PC-3 (cell line): ENCODE results near the gene NPTX1. TPM values are rescaled to one million over a fixed set of nuclear protein-coding genes. Genes with fewer than 3 reads are reported as not detected.

Source experiments
- ATAC-seq: fragments of 200-7000 bp; cut with Tn5 transposase; 2 replicates; pipeline ENCODE4 v1.9.1; 2020; ENCODE audit warnings: mild to moderate bottlenecking, moderate library complexity
- BruUV-seq: library from RNA; stranded (reverse); fragments of 400-500 nt; replicated peaks from 2 replicates; lab custom pipeline; 2021; lab: Mats Ljungman, UMichigan
- CTCF ChIA-PET: fragments of 300-600 bp; sonication (Branson Sonifier 250); formaldehyde crosslinking; loops from one replicate; lab custom pipeline; 2022; ENCODE audit warnings: antibody characterized with exemption; lab: Charles Lee
- POLR2A ChIA-PET: fragments of 300-600 bp; sonication (Branson Sonifier 250); formaldehyde crosslinking; loops from one replicate; lab custom pipeline; 2022; ENCODE audit warnings: antibody characterized with exemption; ENCODE audit not compliant: unreplicated experiment; lab: Charles Lee
- DNase-seq: peaks from one replicate; pipeline ENCODE4 v3.0.0-alpha.2; 2015
- H2AFZ ChIP-seq: fragments of 300-600 bp; sonication (generic); 2 replicates; pipeline ENCODE4 v1.6.0; 2016; ENCODE audit warnings: antibody characterized with exemption, low read length
- H3F3A ChIP-seq: fragments of 300-600 bp; sonication (generic); one replicate; pipeline ENCODE4 v1.6.0; 2017; ENCODE audit warnings: antibody characterized with exemption, low read length, control low read depth, mild to moderate bottlenecking; ENCODE audit not compliant: unreplicated experiment
- H3K27ac ChIP-seq: fragments of 300-600 bp; sonication (generic); 2 replicates; pipeline ENCODE4 v1.5.1; 2016; ENCODE audit warnings: mild to moderate bottlenecking, low read length
- H3K27me3 ChIP-seq: fragments of 300-600 bp; sonication (generic); 2 replicates; pipeline ENCODE4 v1.6.1; 2016; ENCODE audit warnings: low read length, mixed read lengths
- H3K36me3 ChIP-seq: fragments of 300-600 bp; sonication (generic); 2 replicates; pipeline ENCODE4 v1.6.1; 2016; ENCODE audit warnings: low read depth, mixed run types, low read length, mixed read lengths
- H3K4me1 ChIP-seq: fragments of 300-600 bp; sonication (generic); 2 replicates; pipeline ENCODE4 v1.5.1; 2016; ENCODE audit warnings: low read length; ENCODE audit not compliant: insufficient read depth
- H3K4me2 ChIP-seq: fragments of 300-600 bp; sonication (generic); 2 replicates; pipeline ENCODE4 v1.6.0; 2016; ENCODE audit warnings: low read length
- H3K4me3 ChIP-seq: fragments of 300-600 bp; sonication (generic); 2 replicates; pipeline ENCODE4 v1.5.1; 2016; ENCODE audit warnings: mild to moderate bottlenecking, low read length, mixed read lengths
- H3K79me2 ChIP-seq: fragments of 300-600 bp; sonication (generic); 2 replicates; pipeline ENCODE4 v1.6.1; 2017; ENCODE audit warnings: low read length, mixed read lengths
- H3K9ac ChIP-seq: fragments of 300-600 bp; sonication (generic); 2 replicates; pipeline ENCODE4 v1.6.0; 2016; ENCODE audit warnings: mild to moderate bottlenecking, low read length
- H3K9me2 ChIP-seq: fragments of 300-600 bp; sonication (generic); replicated peaks from 2 replicates; pipeline ENCODE4 v1.6.1; 2016; ENCODE audit warnings: mixed run types, low read length, mixed read lengths
- H3K9me3 ChIP-seq: fragments of 300-600 bp; sonication (generic); 2 replicates; pipeline ENCODE4 v1.6.1; 2016; ENCODE audit warnings: low read length, mixed read lengths
- H4K20me1 ChIP-seq: fragments of 300-600 bp; sonication (generic); 2 replicates; pipeline ENCODE4 v1.6.1; 2016; ENCODE audit warnings: low read length, mixed read lengths
- EZH2 ChIP-seq: fragments of 300-600 bp; sonication (generic); IDR thresholded peaks from one replicate; pipeline ENCODE4 v1.6.1; 2017; ENCODE audit warnings: antibody characterized with exemption, mild to moderate bottlenecking, low read length; ENCODE audit not compliant: unreplicated experiment
- EZH2phosphoT487 ChIP-seq: fragments of 300-600 bp; sonication (generic); IDR thresholded peaks from 2 replicates; pipeline ENCODE4 v1.6.1; 2018; ENCODE audit warnings: mild to moderate bottlenecking, antibody characterized with exemption, low read length, borderline replicate concordance
- intact Hi-C: fragments of 100-400 bp; cut with micrococcal nuclease; formaldehyde crosslinking; loops from 2 replicates; pipeline ENCODE4 v1.9.0; 2023
- total RNA-seq: library from RNA; depleted of rRNA; stranded (reverse); fragments of >200 nt; gene quantifications from 2 replicates; pipeline ENCODE4 v1.2.3, GENCODE V29; 2014
- TF ChIP-seq, protein P1 (sequence below): fragments of 300-600 bp; sonication (generic); conservative IDR thresholded peaks from 2 replicates; pipeline ENCODE4 v1.5.1; 2017; ENCODE audit warnings: antibody characterized with exemption, low read depth, mild to moderate bottlenecking, low read length

The NPTX1 gene
- total RNA-seq, 1 experiment from 2014 or later, result 0.55 TPM

DNA sequence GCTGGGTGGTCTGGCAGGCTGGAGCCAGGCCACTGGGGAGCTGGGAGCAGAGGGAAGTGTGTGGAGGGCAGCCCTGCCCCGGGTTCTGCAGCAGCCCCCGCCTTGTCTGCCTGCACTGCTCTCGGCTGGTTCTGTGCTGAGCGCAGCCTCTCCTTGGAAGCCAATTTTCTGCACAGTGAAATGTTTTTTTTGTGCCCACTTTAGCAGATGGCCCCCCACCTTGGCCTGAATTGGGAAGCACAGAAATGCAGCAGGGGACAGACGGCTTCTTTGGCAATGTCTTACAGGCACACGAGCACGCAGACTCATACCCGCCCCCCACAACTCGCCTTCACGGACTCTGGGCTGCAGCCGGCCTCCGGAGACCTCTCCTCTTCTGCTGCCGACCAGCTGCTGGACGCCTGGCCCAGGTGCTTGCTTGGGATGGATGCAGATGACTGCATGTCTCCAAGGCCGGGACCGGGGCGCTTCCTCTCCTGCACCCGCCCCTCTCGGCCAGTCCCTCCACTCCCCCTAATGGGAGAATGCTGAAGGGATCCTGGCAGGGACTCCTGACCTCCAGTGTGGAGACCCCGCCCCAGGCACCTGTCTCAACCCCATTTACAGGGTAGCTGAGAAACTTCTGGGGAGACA is 14.8 kb downstream of the NPTX1 start:
- no peak overlapping the region for H3K27ac ChIP-seq
- ChIA-PET POLR2A (no interaction called here), CTCF (no interaction called here)
- H3K4me1 ChIP-seq, result peaks cover 6% of the 10 kb centered on the region; the same call in 1 of the 2 replicates
- peaks cover 20% of the 10 kb centered on the region; the same call in 1 of the 2 replicates for H3K27me3 ChIP-seq
- H3F3A ChIP-seq, result no peaks in the 10 kb centered on the region
- no peaks in the 10 kb centered on the region for H3K79me2 ChIP-seq
- TF ChIP-seq EZH2 (no peak), EZH2phosphoT487 (no peak)
- TF ChIP-seq, protein P1, sequence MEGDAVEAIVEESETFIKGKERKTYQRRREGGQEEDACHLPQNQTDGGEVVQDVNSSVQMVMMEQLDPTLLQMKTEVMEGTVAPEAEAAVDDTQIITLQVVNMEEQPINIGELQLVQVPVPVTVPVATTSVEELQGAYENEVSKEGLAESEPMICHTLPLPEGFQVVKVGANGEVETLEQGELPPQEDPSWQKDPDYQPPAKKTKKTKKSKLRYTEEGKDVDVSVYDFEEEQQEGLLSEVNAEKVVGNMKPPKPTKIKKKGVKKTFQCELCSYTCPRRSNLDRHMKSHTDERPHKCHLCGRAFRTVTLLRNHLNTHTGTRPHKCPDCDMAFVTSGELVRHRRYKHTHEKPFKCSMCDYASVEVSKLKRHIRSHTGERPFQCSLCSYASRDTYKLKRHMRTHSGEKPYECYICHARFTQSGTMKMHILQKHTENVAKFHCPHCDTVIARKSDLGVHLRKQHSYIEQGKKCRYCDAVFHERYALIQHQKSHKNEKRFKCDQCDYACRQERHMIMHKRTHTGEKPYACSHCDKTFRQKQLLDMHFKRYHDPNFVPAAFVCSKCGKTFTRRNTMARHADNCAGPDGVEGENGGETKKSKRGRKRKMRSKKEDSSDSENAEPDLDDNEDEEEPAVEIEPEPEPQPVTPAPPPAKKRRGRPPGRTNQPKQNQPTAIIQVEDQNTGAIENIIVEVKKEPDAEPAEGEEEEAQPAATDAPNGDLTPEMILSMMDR, result no peak
- H3K4me3 ChIP-seq, result no peak overlapping the region
- H4K20me1 ChIP-seq, result no peaks in the 10 kb centered on the region
- no peaks in the 10 kb centered on the region for H3K9me3 ChIP-seq
- H3K9ac ChIP-seq, result no peak overlapping the region
- DNase-seq (no peak), ATAC-seq (no peak)
- H2AFZ ChIP-seq, result no peak overlapping the region
- BruUV-seq, result no TSS peak
- no peaks in the 10 kb centered on the region for H3K36me3 ChIP-seq
- intact Hi-C loops, result no loop called here
- no peak overlapping the region for H3K4me2 ChIP-seq
- no peaks in the 10 kb centered on the region for H3K9me2 ChIP-seq

DNA sequence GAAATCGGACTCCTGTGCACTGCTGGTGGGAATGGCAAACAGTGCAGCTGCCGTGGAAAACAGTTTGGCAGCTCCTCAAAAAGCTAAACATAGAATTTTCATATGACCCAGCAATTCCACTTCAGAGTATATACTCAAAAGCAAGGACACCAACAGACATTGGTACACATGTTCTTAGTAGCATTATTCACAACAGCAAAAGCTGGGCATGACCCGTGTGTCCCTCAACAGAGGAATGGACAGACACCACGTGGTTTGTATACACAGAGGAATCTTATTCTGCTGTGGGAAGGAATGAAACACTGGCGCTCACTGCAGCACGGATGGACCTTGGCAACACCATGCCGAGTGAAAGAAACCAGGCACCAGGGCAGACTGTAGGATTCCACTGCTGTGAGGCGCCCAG is 16.0 kb downstream of the NPTX1 start:
- Histone ChIP-seq H2AFZ (no peak overlapping the region), H3K27me3 (peaks cover 13% of the 10 kb centered on the region; the same call in 1 of the 2 replicates), H3K36me3 (no peaks in the 10 kb centered on the region), H3K4me3 (no peak overlapping the region), H4K20me1 (no peaks in the 10 kb centered on the region), H3K9ac (no peak overlapping the region), H3K9me2 (no peaks in the 10 kb centered on the region), H3F3A (no peaks in the 10 kb centered on the region), H3K9me3 (no peaks in the 10 kb centered on the region), H3K4me2 (no peak overlapping the region), H3K27ac (no peak overlapping the region), H3K79me2 (no peaks in the 10 kb centered on the region), H3K4me1 (peaks cover 11% of the 10 kb centered on the region; the same call in 1 of the 2 replicates)
- intact Hi-C loops, result no loop called here
- DNase-seq (no peak), ATAC-seq (no peak)
- TF ChIP-seq, protein P1, result no peak
- TF ChIP-seq EZH2, result no peak
- no TSS peak for BruUV-seq
- ChIA-PET CTCF (no interaction called here), POLR2A (no interaction called here)

DNA sequence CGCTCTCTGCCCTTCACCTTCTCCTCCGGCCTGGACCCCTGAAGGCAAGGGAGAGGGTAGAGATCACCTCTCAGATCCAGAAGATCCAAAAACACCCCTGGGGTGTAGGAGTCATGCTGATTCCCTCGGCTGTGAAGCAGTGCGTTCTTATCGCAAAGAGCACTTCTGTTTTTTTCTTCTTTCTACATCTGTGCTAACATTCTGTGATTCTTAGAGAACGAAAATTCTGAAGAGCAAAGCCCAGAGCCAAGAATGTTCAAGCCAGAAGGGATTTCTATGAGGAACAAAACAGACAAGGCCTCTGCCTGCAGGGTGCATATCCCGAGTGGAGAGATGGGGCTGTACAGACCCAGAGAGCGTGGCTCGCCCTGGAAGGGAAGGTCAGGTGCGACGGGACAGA is 17.2 kb downstream of the NPTX1 start:
- H3F3A ChIP-seq, result no peaks in the 10 kb centered on the region
- DNase-seq (no peak), ATAC-seq (no peak)
- intact Hi-C loops, result loop anchor here (10.0 kb wide), 1 partner anchor 436 kb away; no protein-coding TSS in a partner anchor
- H3K9me3 ChIP-seq, result no peaks in the 10 kb centered on the region
- no peaks in the 10 kb centered on the region for H3K36me3 ChIP-seq
- H4K20me1 ChIP-seq, result no peaks in the 10 kb centered on the region
- H3K9me2 ChIP-seq, result no peaks in the 10 kb centered on the region
- no peak overlapping the region for H3K27ac ChIP-seq
- peaks cover 2% of the 10 kb centered on the region; the same call in 1 of the 2 replicates for H3K27me3 ChIP-seq
- TF ChIP-seq EZH2phosphoT487, result no peak
- TF ChIP-seq, protein P1, result no peak
- TF ChIP-seq EZH2, result no peak
- POLR2A ChIA-PET, result no interaction called here
- H3K9ac ChIP-seq, result no peak overlapping the region
- CTCF ChIA-PET, result no interaction called here
- no TSS peak for BruUV-seq
- H3K4me2 ChIP-seq, result no peak overlapping the region
- H3K79me2 ChIP-seq, result no peaks in the 10 kb centered on the region
- no peak overlapping the region for H3K4me3 ChIP-seq
- no peak overlapping the region for H2AFZ ChIP-seq
- H3K4me1 ChIP-seq, result peaks cover 12% of the 10 kb centered on the region
